Epithelial cell of esophagus (primary cell): ENCODE results near the gene NARS2.

Source experiments
- DNase-seq: peaks from one replicate; pipeline ENCODE4 v3.0.0; 2010; ENCODE audit warnings: low read depth
- H3K4me3 ChIP-seq: 2 replicates; pipeline ENCODE4 v1.5.1; 2011; ENCODE audit warnings: mild to moderate bottlenecking, low read length, control low read depth
- TF ChIP-seq, protein P1 (sequence below): IDR thresholded peaks from 2 replicates; pipeline ENCODE4 v1.5.1; 2011; ENCODE audit warnings: low read depth, mild to moderate bottlenecking, low read length, control low read depth, inconsistent platforms; ENCODE audit not compliant: insufficient read depth; ENCODE audit errors: missing control alignments

The NARS2 gene

DNA sequence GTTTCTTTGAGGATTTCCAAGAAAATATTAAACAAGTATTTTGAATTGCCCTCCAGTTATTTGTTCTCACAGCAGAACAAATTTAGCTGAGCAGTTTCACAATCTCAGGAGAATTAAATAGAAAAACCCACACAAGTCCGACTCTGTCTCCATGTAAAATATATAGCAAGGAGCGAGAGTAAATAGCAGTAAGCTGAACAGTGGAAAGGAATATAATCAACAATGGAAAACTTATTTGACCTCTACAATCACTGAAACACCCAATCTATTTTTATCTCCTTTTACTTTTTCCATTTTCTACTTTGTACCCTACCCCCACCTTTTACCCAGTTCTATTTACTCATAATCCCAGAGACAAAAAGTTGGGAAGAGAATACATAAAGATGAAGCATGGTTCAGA is 34.4 kb downstream of the NARS2 start:
- DNase-seq, result no peak
- TF ChIP-seq, protein P1, sequence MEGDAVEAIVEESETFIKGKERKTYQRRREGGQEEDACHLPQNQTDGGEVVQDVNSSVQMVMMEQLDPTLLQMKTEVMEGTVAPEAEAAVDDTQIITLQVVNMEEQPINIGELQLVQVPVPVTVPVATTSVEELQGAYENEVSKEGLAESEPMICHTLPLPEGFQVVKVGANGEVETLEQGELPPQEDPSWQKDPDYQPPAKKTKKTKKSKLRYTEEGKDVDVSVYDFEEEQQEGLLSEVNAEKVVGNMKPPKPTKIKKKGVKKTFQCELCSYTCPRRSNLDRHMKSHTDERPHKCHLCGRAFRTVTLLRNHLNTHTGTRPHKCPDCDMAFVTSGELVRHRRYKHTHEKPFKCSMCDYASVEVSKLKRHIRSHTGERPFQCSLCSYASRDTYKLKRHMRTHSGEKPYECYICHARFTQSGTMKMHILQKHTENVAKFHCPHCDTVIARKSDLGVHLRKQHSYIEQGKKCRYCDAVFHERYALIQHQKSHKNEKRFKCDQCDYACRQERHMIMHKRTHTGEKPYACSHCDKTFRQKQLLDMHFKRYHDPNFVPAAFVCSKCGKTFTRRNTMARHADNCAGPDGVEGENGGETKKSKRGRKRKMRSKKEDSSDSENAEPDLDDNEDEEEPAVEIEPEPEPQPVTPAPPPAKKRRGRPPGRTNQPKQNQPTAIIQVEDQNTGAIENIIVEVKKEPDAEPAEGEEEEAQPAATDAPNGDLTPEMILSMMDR, result no peak
- no peak overlapping the region for H3K4me3 ChIP-seq

DNA sequence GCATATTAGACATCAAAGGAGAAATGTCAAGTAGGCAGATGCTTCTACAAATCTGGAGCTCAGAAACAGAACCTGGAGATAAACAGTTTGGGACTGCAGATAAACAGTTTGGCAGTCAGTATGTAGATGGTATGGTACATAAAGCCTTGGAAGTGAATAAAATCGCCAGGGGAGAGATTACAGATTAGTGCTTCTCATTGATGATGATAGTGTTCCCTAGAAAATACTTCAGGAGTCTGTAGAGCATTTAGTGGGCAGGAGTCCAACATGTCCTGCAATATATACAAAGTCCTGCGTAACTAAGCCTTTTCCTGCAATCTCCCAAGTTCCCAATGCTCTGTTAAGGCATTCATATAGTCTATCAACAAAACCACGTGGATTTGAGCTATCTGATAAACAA is 35.2 kb downstream of the NARS2 start:
- TF ChIP-seq, protein P1, result no peak
- H3K4me3 ChIP-seq, result no peak overlapping the region
- no peak for DNase-seq

DNA sequence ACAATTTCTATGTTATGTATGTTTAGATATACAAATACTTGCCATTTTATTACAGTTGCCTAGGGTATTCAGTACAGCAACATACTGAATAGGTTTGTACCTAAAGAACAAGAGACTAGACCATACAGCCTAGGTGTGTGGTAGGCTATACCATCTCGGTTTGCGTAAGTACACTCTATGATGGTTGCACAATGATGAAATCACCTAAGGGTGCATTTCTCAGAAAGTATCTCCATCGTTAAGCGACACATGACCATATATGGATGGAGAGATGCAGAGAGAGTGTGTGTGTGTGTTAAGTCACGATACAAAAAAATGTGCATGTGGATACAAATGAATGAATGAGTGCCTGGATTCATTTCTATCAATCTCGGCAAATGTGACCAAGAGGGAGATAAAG is 37.7 kb downstream of the NARS2 start:
- no peak overlapping the region for H3K4me3 ChIP-seq
- no peak for DNase-seq
- TF ChIP-seq, protein P1, result no peak

DNA sequence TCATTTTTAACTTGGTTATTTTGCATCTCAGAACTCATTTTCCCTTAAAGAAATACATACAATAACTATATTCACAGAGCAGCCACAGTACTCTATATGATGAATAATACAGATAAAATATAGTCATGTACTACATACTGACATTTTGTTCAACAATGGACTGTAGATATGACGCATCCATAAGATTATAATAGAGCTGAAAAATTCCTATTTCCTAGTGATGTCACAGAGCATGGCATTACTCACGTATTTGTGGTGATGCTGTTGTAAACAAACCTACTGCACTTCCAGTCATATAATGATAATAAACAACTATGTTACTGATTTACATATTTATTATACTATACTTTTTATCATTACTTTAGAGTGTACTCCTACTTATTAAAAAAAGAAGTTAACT is 38.7 kb downstream of the NARS2 start:
- DNase-seq, result peak; percentile 52
- TF ChIP-seq, protein P1, result no peak
- H3K4me3 ChIP-seq, result no peak overlapping the region

DNA sequence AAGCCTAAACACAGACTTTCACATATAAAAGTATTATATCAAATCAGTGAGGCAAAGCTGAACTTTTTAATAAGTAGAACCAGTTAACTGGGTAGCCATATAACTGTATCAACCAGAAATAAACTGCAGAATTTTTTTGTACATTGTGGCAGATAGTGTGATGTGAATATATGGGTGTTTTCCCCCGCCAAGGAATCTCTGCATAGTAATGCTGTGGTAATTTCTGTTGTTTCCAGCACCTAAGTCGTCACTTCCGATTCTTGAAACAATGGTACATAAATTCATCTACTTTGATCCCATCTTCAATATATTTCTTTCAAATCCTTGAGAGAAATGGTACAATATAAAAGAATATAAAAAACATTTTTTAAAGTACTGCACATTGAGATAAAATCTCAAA is 39.6 kb downstream of the NARS2 start:
- DNase-seq, result no peak
- TF ChIP-seq, protein P1, result no peak
- no peak overlapping the region for H3K4me3 ChIP-seq

DNA sequence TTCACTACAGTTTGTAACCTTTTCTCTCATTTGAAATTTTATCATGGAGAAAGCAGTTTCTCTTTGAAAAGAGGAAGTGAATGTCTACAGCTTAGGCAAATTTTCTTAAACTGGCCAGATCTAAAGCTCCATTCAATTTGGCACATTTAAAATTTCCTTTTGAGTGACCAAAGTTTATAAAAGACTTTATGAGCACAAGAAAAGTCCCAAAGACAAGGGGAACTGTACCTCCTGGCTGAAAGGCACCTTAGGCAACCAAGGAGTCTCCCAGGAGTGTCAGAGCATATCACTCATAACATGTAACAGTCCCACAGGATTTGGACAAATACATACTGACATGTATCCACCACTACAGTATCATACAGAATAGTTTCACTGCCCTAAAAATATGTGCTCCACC is 41.3 kb downstream of the NARS2 start:
- no peak for DNase-seq
- H3K4me3 ChIP-seq, result no peak overlapping the region
- TF ChIP-seq, protein P1, result no peak

DNA sequence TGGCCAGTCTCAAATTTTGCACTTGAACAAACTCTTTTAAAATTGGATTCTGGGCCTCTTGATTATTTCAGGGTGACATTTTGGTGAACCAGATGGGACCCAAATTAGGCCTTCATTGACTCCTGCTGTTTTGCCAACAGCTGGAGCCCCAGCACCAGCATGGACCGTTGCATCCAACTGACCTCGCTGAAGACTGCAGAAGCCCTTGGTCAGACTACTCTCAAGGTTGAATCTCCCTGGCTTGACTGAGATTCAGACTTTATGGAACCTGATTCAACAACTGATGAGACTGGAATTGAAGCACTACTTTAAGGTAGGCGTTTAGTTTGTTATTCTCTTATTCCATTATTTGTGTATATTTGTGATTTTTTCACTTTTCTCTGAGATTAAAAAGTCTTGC is 41.7 kb downstream of the NARS2 start:
- no peak for DNase-seq

More for the DNA sequence above, 41.7 kb downstream of the NARS2 start:
- no peak overlapping the region for H3K4me3 ChIP-seq
- TF ChIP-seq, protein P1, result no peak
